Uterus (tissue), 4 donors: ENCODE data around the gene CDH24. TPM values are rescaled to one million over a fixed set of nuclear protein-coding genes. Genes with fewer than 3 reads are reported as not detected.
"Not testable (repeated sequence)": the region's sequence is repeated elsewhere in the genome, so short reads cannot be mapped to it uniquely, and the experiment has no call there.

Experiments used
- DNase-seq, 2 donors: peaks; one replicate each; pipeline ENCODE4 v3.0.0-alpha.2; 2019 to 2020
- H3K27ac ChIP-seq, 2 donors: fragments of 200-600 bp; sonication (generic); 1 replicate in 1 of 2; 2 replicates in 1 of 2; pipeline ENCODE4 v1.5.1; 2016 to 2018
- H3K27me3 ChIP-seq, 2 donors: fragments of 200-600 bp; sonication (generic); one replicate each; pipeline ENCODE4 v1.5.1; 2018 to 2019; ENCODE audit warnings: control low read depth in 1 of 2
- H3K36me3 ChIP-seq, 2 donors: fragments of 200-600 bp; sonication (generic); one replicate each; pipeline ENCODE4 v1.5.1; 2019; ENCODE audit warnings: control low read depth in 1 of 2
- H3K4me1 ChIP-seq, 2 donors: fragments of 200-600 bp; sonication (generic); one replicate each; pipeline ENCODE4 v1.5.1; 2018 to 2019; ENCODE audit warnings: control low read depth in 1 of 2
- H3K4me3 ChIP-seq, 2 donors: fragments of 200-600 bp; sonication (generic); 1 replicate in 1 of 2; 2 replicates in 1 of 2; pipeline ENCODE4 v1.5.1; 2018 to 2019; ENCODE audit warnings: mild to moderate bottlenecking in 1 of 2
- H3K9me3 ChIP-seq, 2 donors: fragments of 200-600 bp; sonication (generic); one replicate each; pipeline ENCODE4 v1.5.1; 2019; ENCODE audit warnings: control low read depth in 1 of 2
- CTCF ChIP-seq, 4 experiments: fragments of 200-600 bp in 2 of 4; fragments of 450-650 bp in 2 of 4; sonication (generic) in 2 of 4; IDR thresholded peaks; one replicate each; pipeline ENCODE4 v1.5.1; 2016 to 2019; ENCODE audit warnings: antibody characterized with exemption in 4 of 4, mild to moderate bottlenecking in 2 of 4, moderate library complexity in 1 of 4
- POLR2A ChIP-seq, 2 donors: fragments of 450-650 bp; IDR thresholded peaks; one replicate each; pipeline ENCODE4 v1.6.1; 2016; ENCODE audit warnings: antibody characterized with exemption in 2 of 2, mild to moderate bottlenecking in 1 of 2, moderate library complexity in 1 of 2
- intact Hi-C: fragments of 100-400 bp; cut with DNase I; formaldehyde crosslinking; loops from one replicate; pipeline ENCODE4 v1.15.1; 2023; ENCODE audit warnings: low total_unique reads
- total RNA-seq, 4 donors: library from RNA; depleted of rRNA in 3 of 4; stranded (reverse); fragments of >200 nt in 3 of 4; gene quantifications; one replicate each; pipeline versions ENCODE4 v1.1.0 to v1.2.4, GENCODE V29; 2014 to 2023
- donor health status: DM: yes; HTN: yes; CAD: no.

The CDH24 gene
- total RNA-seq, 4 donors from 2014 or later, result 6.5 to 18.0 (median 13.8) TPM

GRCh38 chr14:23009483-23009938 lies 47.8 kb downstream of the CDH24 start:
- intact Hi-C loops, result no loop called here
- peak overlapping the region; percentile 31 to 57 for H3K4me3 ChIP-seq
- peak overlapping the region; percentile 91 to 94 for H3K27ac ChIP-seq
- H3K36me3 ChIP-seq, result no peaks in the 10 kb centered on the region
- no peaks in the 10 kb centered on the region for H3K4me1 ChIP-seq
- no peak for DNase-seq
- TF ChIP-seq CTCF (IDR thresholded peaks at IDR 0.05) (no peak), POLR2A (IDR thresholded peaks at IDR 0.05) (no peak)
- H3K9me3 ChIP-seq, result no peaks in the 10 kb centered on the region
- H3K27me3 ChIP-seq, result no peaks in the 10 kb centered on the region

- Histone ChIP-seq H3K4me1 (no peaks in the 10 kb centered on the region), H3K36me3 (no peaks in the 10 kb centered on the region), H3K9me3 (no peaks in the 10 kb centered on the region), H3K27me3 (no peaks in the 10 kb centered on the region), H3K4me3 (no peak overlapping the region), H3K27ac (no peak overlapping the region)
- intact Hi-C loops, result no loop called here
- TF ChIP-seq POLR2A (IDR thresholded peaks at IDR 0.05) (no peak), CTCF (IDR thresholded peaks at IDR 0.05) (no peak)
- DNase-seq, result no peak
Measured at GRCh38 chr14:23008831-23009230, 48.5 kb downstream of the CDH24 start.

- Histone ChIP-seq H3K9me3 (no peaks in the 10 kb centered on the region), H3K4me1 (no peaks in the 10 kb centered on the region), H3K27me3 (no peaks in the 10 kb centered on the region), H3K27ac (peak overlapping the region; percentile 93 to 97), H3K36me3 (no peaks in the 10 kb centered on the region), H3K4me3 (peak overlapping the region; percentile 68 to 72)
- intact Hi-C loops, result no loop called here
- peak; percentile 96 to 97 for DNase-seq
- TF ChIP-seq CTCF (IDR thresholded peaks at IDR 0.05) (no peak), POLR2A (IDR thresholded peaks at IDR 0.05) (peak; percentile 86 to 92)
Measured at GRCh38 chr14:23006544-23007419, 50.5 kb downstream of the CDH24 start.

GRCh38 chr14:23006188-23006534 lies 51.2 kb downstream of the CDH24 start:
- Histone ChIP-seq H3K36me3 (no peaks in the 10 kb centered on the region), H3K4me1 (no peaks in the 10 kb centered on the region), H3K9me3 (no peaks in the 10 kb centered on the region), H3K27me3 (no peaks in the 10 kb centered on the region), H3K4me3 (peak overlapping the region; percentile 68 to 72), H3K27ac (peak overlapping the region; percentile 93 to 97)
- no peak for TF ChIP-seq CTCF (IDR thresholded peaks at IDR 0.05)
- intact Hi-C loops, result no loop called here
- DNase-seq, result no peak

GRCh38 chr14:23005451-23006187 lies 51.7 kb downstream of the CDH24 start:
- no peak for DNase-seq
- intact Hi-C loops, result no loop called here
- Histone ChIP-seq H3K4me3 (no peak overlapping the region), H3K9me3 (no peaks in the 10 kb centered on the region), H3K27ac (no peak overlapping the region), H3K4me1 (no peaks in the 10 kb centered on the region), H3K27me3 (no peaks in the 10 kb centered on the region), H3K36me3 (no peaks in the 10 kb centered on the region)
- TF ChIP-seq CTCF (IDR thresholded peaks at IDR 0.05) (no peak), POLR2A (IDR thresholded peaks at IDR 0.05) (no peak)

- H3K36me3 ChIP-seq, H3K27ac ChIP-seq, H3K4me1 ChIP-seq, H3K4me3 ChIP-seq, DNase-seq, H3K27me3 ChIP-seq, H3K9me3 ChIP-seq, intact Hi-C loops: not testable (repeated sequence)
Measured at GRCh38 chr14:23004274-23004673, 53.0 kb downstream of the CDH24 start.
